ENCODE results near the gene XPR1.

The XPR1 gene

DNA sequence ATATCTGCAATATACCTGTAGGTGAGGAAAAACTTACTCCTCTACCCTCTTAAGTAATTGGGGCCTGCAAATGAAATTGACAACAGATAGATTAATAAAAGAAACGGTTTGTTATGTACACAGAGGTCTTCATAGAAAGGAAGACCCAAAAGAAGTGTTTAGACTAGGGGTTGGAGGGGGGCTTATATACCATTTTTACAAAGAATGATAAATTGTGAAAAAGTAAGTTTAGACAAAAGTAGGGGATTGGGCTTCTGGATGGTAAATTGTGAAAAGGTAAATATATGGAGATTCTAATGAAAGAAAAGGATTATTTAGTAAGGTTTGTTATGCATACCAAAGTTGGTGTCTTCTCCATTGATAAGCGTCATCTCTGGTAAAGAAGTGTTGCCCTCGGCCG is 207.7 kb downstream of the XPR1 start:
- H3K9me3 ChIP-seq (ENCODE audit: control insufficient read depth, low read length), result no peaks in the 10 kb centered on the region
- H3K27me3 ChIP-seq (ENCODE audit: control insufficient read depth, insufficient read depth, low read length), result no peaks in the 10 kb centered on the region
- H3K4me1 ChIP-seq, result no peaks in the 10 kb centered on the region
- H3K4me3 ChIP-seq (ENCODE audit: low read depth, low read length), result no peak overlapping the region
- no peak overlapping the region for H2AFZ ChIP-seq
- H3K36me3 ChIP-seq (ENCODE audit: control insufficient read depth, insufficient read depth, low read length), result no peaks in the 10 kb centered on the region
- H3K79me2 ChIP-seq, result no peaks in the 10 kb centered on the region
- no peak for TF ChIP-seq CTCF (IDR thresholded peaks at IDR 0.05)
- H3K9ac ChIP-seq, result no peak overlapping the region
- no peak overlapping the region for H3K27ac ChIP-seq
- H3K4me2 ChIP-seq (ENCODE audit: low read length), result no peak overlapping the region

DNA sequence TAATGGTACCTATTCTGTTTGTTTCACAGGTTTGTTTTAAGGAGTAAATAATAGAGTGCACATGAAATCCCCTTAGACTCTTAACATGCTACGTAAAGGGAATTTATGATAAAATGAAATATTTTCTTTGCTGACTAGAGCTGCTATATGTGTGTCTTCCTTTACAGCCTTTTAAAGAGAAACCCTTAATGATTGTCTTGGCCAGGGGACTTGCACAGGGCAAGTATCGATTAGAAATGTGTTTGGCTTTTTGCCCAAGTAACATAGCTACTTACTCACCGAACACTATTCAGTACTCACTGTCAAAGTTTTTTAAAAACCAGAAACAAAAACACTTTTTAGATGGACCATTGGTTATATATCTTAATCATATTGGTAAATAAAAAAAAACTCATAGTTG is 209.6 kb downstream of the XPR1 start:
- Histone ChIP-seq H3K4me2 (ENCODE audit: low read length) (no peak overlapping the region), H3K36me3 (ENCODE audit: control insufficient read depth, insufficient read depth, low read length) (no peaks in the 10 kb centered on the region), H3K4me1 (no peaks in the 10 kb centered on the region), H3K27ac (no peak overlapping the region), H3K27me3 (ENCODE audit: control insufficient read depth, insufficient read depth, low read length) (no peaks in the 10 kb centered on the region), H3K9ac (no peak overlapping the region), H3K4me3 (ENCODE audit: low read depth, low read length) (no peak overlapping the region), H3K9me3 (ENCODE audit: control insufficient read depth, low read length) (no peaks in the 10 kb centered on the region), H3K79me2 (no peaks in the 10 kb centered on the region), H2AFZ (no peak overlapping the region)
- TF ChIP-seq CTCF (IDR thresholded peaks at IDR 0.05), result no peak

DNA sequence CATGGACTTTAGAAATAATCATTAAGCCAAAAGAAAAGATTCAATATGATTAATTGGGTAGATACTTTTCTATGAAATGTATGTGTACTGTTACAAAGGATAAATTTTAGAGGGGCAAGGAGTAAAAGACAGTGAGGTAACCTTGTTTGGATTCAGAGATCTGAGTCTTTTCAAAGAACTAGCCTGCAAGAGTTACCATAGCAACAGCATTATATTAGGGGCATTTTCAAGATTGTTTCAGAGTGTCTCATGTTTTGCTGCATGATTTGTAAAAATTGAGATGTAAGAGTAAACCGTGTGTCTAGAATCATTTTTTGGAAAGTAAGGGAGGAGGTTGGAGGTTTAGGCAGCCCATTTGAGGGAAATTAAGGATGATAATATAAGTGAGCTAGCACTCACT is 210.2 kb downstream of the XPR1 start:
- H2AFZ ChIP-seq, result no peak overlapping the region
- no peak for TF ChIP-seq CTCF (IDR thresholded peaks at IDR 0.05)
- no peaks in the 10 kb centered on the region for H3K4me1 ChIP-seq
- H3K36me3 ChIP-seq (ENCODE audit: control insufficient read depth, insufficient read depth, low read length), result no peaks in the 10 kb centered on the region
- no peaks in the 10 kb centered on the region for H3K9me3 ChIP-seq (ENCODE audit: control insufficient read depth, low read length)
- H3K4me3 ChIP-seq (ENCODE audit: low read depth, low read length), result no peak overlapping the region
- H3K9ac ChIP-seq, result no peak overlapping the region
- H3K27me3 ChIP-seq (ENCODE audit: control insufficient read depth, insufficient read depth, low read length), result no peaks in the 10 kb centered on the region
- no peak overlapping the region for H3K4me2 ChIP-seq (ENCODE audit: low read length)
- H3K27ac ChIP-seq, result no peak overlapping the region
- H3K79me2 ChIP-seq, result no peaks in the 10 kb centered on the region

DNA sequence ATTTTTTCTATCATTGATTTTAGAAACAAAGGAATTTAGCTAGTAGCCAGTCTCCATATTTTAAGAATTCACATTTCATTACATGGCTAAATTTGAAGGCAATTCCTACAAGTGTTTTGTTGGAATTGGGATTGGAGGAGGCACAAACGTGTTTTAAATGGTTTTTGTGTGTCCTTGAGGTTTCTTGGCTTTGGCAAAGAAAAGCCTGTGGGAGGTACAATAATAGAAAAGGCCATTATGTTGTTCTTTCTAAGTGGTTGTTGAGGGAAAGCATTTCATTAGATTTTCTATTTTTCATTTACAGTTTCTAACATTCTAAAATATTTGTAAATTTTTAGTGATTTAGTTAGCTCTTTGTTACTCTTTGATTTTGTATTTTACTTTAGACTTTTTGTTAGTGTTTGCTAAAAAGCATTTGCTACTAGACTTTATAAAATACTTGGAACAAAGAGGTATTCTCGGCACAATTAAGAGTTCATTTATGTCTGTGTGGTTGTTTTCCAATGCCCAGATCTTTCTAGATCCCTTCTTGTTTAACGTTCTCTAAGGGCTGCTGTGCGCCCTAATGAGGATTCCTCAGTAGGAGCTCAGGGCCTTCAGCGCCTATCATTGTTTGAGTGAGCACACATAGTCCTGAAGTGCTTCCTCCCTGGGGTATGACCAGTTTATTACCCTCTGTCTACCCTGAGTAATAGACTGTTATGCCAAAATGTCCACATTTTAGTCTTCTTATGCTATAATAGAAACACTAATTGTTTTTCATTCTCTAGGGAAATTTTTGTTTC is 210.9 kb downstream of the XPR1 start:
- H3K4me3 ChIP-seq (ENCODE audit: low read depth, low read length), result no peak overlapping the region
- no peaks in the 10 kb centered on the region for H3K36me3 ChIP-seq (ENCODE audit: control insufficient read depth, insufficient read depth, low read length)
- no peaks in the 10 kb centered on the region for H3K79me2 ChIP-seq
- no peak for TF ChIP-seq CTCF (IDR thresholded peaks at IDR 0.05)
- no peak overlapping the region for H3K4me2 ChIP-seq (ENCODE audit: low read length)
- no peak overlapping the region for H3K27ac ChIP-seq
- no peaks in the 10 kb centered on the region for H3K4me1 ChIP-seq
- H2AFZ ChIP-seq, result no peak overlapping the region
- H3K9me3 ChIP-seq (ENCODE audit: control insufficient read depth, low read length), result no peaks in the 10 kb centered on the region
- H3K27me3 ChIP-seq (ENCODE audit: control insufficient read depth, insufficient read depth, low read length), result no peaks in the 10 kb centered on the region
- H3K9ac ChIP-seq, result no peak overlapping the region

DNA sequence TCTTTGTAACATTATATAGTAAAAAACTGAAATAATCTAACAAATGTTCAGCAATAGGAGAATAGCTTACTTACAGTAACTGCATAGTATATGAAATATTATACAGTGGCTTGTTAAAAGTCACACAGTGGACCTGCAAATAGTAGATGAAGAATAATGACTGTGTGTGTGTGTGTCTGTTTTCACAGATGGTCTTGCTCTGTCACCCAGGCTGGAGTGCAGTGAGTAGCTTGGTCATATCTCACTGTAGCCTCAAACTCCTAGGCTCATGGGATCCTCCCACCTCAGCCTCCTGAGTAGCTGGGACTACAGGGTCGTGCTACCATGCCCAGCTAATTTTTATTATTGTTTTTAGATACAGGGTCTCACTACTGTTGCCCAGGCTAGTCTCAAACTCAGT is 213.5 kb downstream of the XPR1 start:
- Histone ChIP-seq H3K4me3 (ENCODE audit: low read depth, low read length) (no peak overlapping the region), H3K4me2 (ENCODE audit: low read length) (no peak overlapping the region), H3K27ac (no peak overlapping the region), H3K4me1 (no peaks in the 10 kb centered on the region), H3K27me3 (ENCODE audit: control insufficient read depth, insufficient read depth, low read length) (no peaks in the 10 kb centered on the region), H3K79me2 (no peaks in the 10 kb centered on the region), H3K9me3 (ENCODE audit: control insufficient read depth, low read length) (no peaks in the 10 kb centered on the region), H3K36me3 (ENCODE audit: control insufficient read depth, insufficient read depth, low read length) (no peaks in the 10 kb centered on the region), H2AFZ (no peak overlapping the region), H3K9ac (no peak overlapping the region)
- TF ChIP-seq CTCF (IDR thresholded peaks at IDR 0.05), result no peak
